ENCODE data around the gene ANKS3. TPM values are rescaled to one million over a fixed set of nuclear protein-coding genes. Genes with fewer than 3 reads are reported as not detected.

Gene ANKS3
- polyA plus RNA-seq, 1 of the 3 experiments (the other 2 are of a cell fraction): 42.2 TPM

DNA sequence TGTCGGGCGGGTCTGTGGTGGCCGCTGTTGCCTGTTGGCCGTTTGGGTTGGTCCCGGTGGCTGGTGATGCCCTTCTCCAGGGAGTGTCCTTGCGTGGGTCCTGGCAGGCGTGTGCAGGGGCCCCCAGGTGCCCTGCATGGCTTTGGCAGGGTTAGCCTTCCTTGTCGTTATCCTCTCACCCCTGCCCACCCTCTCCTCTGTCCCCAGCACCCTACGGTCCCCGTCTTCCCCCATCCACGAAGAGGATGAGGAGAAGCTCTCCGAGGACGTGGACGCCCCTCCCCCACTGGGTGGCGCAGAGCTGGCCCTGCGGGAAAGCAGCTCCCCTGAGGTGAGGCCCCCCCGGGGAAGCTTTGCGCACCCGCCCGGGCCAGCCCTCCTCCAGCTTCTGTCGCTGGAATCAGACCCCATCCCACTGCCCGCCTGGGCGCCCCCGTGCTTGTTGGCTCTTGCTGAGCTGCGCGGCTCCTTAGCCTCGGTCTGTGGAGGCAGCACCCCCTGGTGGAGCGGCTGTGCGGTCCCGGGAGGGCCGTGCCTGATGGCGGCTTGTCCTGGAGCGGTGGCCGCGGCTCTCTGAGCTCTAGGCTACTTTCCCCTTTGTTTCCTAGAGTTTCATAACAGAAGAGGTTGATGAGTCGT, 51.3 kb downstream of the ANKS3 start:
- H3K27me3 ChIP-seq (ENCODE audit: insufficient read depth): no peaks in the 10 kb centered on the region
- no peaks in the 10 kb centered on the region for H3K9me3 ChIP-seq
- no peak overlapping the region for H3K4me3 ChIP-seq (ENCODE audit: low read depth in 2 of 2, low read length in 1 of 2)
- H3F3A ChIP-seq (replicated peaks; ENCODE audit: insufficient read depth): no peaks in the 10 kb centered on the region
- no peak overlapping the region for H2AFZ ChIP-seq (ENCODE audit: low read depth)
- H3K79me2 ChIP-seq (ENCODE audit: insufficient read depth): no peaks in the 10 kb centered on the region; the same call in 1 of the 2 replicates
- no peak overlapping the region for H3K4me2 ChIP-seq
- 96% methylated on average over 29 of the region's 36 CpGs for WGBS (ENCODE audit: low lambda C conversion rate)
- TF ChIP-seq SMC3 (IDR thresholded peaks at IDR 0.05; ENCODE audit: low read depth, low read length): no peak
- no peak for TF ChIP-seq FOSL2 (IDR thresholded peaks at IDR 0.05; ENCODE audit: borderline replicate concordance, low read depth)
- no peak for TF ChIP-seq EP300 (IDR thresholded peaks at IDR 0.05; ENCODE audit: borderline replicate concordance in 1 of 2, low read depth in 1 of 2, low read length in 1 of 2)
- no peak for TF ChIP-seq USF2 (IDR thresholded peaks at IDR 0.05; ENCODE audit: borderline replicate concordance, low read depth, low read length)
- no peak for TF ChIP-seq MEF2A (IDR thresholded peaks at IDR 0.05; ENCODE audit: borderline replicate concordance, low read depth)
- TF ChIP-seq RAD21 (IDR thresholded peaks at IDR 0.05; ENCODE audit: low read length): peak; percentile 16; the same call in 1 of the 2 replicates
- peak; percentile 40 for TF ChIP-seq CTCF (IDR thresholded peaks at IDR 0.05)
- H3K9me2 ChIP-seq: no peaks in the 10 kb centered on the region
- no peak overlapping the region for H3K27ac ChIP-seq (ENCODE audit: low read depth in 2 of 2, low read length in 1 of 2)
- ChIA-PET CTCF (interaction anchor here (0.9 to 1.3 kb wide), 4 partner anchors 9 to 59 kb away, joined by 3 to 6 read pairs (median 4); partner anchors contain the start of gene MGRN1), POLR2A (no interaction called here)
- 0 out of 2 replicates have a peak, but pooled peaks cover 2% of the 10 kb centered on the region for H4K20me1 ChIP-seq (ENCODE audit: insufficient read depth)
- peak; percentile 78 for DNase-seq
- no peak overlapping the region for H3K9ac ChIP-seq
- H3K4me1 ChIP-seq (ENCODE audit: control insufficient read depth in 1 of 2, insufficient read depth in 2 of 2, low read depth in 1 of 2, low read length in 1 of 2): peaks cover 0 to 4% of the 10 kb centered on the region in 2 experiments; a peak in 1 of 4 replicates
- peaks cover 0 to 56% of the 10 kb centered on the region in 2 experiments for H3K36me3 ChIP-seq (replicated peaks in 1 of 2; ENCODE audit: control insufficient read depth in 1 of 2, insufficient read depth in 2 of 2, low read length in 1 of 2)

DNA sequence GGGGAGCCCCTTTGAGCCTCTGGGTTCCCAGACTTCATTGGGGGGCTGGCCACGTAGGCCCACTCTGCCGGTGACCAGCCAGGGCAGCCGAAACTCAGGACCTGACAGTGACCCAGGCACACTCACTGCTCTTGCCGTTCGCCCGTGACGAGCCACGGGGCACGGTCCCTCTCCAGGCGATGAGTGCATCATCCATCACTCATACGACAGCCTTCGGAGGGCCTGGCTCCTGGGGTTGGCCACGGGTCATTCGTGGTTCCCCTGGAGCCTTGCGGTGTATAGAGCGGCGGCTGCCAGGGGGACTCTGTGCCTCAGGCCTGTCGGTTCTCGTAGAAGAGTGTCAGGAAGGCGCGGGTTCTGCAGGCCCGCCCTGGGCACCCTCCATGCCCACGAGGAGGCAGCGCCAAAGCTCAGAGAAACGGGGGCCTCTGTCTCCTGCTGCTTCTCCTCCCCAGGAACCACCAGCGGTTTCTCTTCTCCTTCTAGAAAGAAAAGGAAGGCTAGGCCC, 51.9 kb downstream of the ANKS3 start:
- 96% methylated on average over 17 of the region's 26 CpGs for WGBS (ENCODE audit: low lambda C conversion rate)

More for the DNA sequence above, 51.9 kb downstream of the ANKS3 start:
- Histone ChIP-seq H3K4me3 (ENCODE audit: low read depth in 2 of 2, low read length in 1 of 2) (no peak overlapping the region), H3K4me1 (ENCODE audit: control insufficient read depth in 1 of 2, insufficient read depth in 2 of 2, low read depth in 1 of 2, low read length in 1 of 2) (peaks cover 0 to 4% of the 10 kb centered on the region in 2 experiments; a peak in 1 of 4 replicates), H3K36me3 (replicated peaks in 1 of 2; ENCODE audit: control insufficient read depth in 1 of 2, insufficient read depth in 2 of 2, low read length in 1 of 2) (peaks cover 0 to 56% of the 10 kb centered on the region in 2 experiments), H4K20me1 (ENCODE audit: insufficient read depth) (0 out of 2 replicates have a peak, but pooled peaks cover 2% of the 10 kb centered on the region), H3K9me2 (no peaks in the 10 kb centered on the region), H3K27me3 (ENCODE audit: insufficient read depth) (no peaks in the 10 kb centered on the region), H3K79me2 (ENCODE audit: insufficient read depth) (no peaks in the 10 kb centered on the region; the same call in 1 of the 2 replicates), H3K9ac (no peak overlapping the region), H3K9me3 (no peaks in the 10 kb centered on the region), H2AFZ (ENCODE audit: low read depth) (no peak overlapping the region), H3K27ac (ENCODE audit: low read depth in 2 of 2, low read length in 1 of 2) (no peak overlapping the region), H3F3A (replicated peaks; ENCODE audit: insufficient read depth) (no peaks in the 10 kb centered on the region), H3K4me2 (no peak overlapping the region)
- DNase-seq: no peak
- ChIA-PET CTCF (interaction anchor here (0.9 to 1.3 kb wide), 3 partner anchors 9 to 58 kb away, joined by 3 to 6 read pairs (median 4); partner anchors contain the start of gene MGRN1), POLR2A (no interaction called here)
- no peak for TF ChIP-seq RXRA (IDR thresholded peaks at IDR 0.05; ENCODE audit: borderline replicate concordance, low read depth)
